DOHH2 (cell line): ENCODE data around the gene SNRPA.

Experiments used
- H3F3A ChIP-seq: fragments of 200-600 bp; sonication (generic), shearing (Covaris generic); 2 replicates; pipeline ENCODE4 v1.6.0; 2016; ENCODE audit warnings: antibody characterized with exemption, mild to moderate bottlenecking; ENCODE audit not compliant: control insufficient read depth, insufficient read depth
- H3K27ac ChIP-seq: fragments of 200-600 bp; sonication (generic); 2 replicates; pipeline ENCODE4 v1.5.1; 2014; ENCODE audit warnings: low read depth, mild to moderate bottlenecking, low read length, moderate library complexity
- H3K27me3 ChIP-seq: fragments of 200-600 bp; sonication (generic); 2 replicates; pipeline ENCODE4 v1.6.1; 2014; ENCODE audit warnings: mild to moderate bottlenecking, low read length, mixed read lengths; ENCODE audit not compliant: control insufficient read depth
- H3K36me3 ChIP-seq: fragments of 200-600 bp; sonication (generic); 2 replicates; pipeline ENCODE4 v1.6.1; 2014; ENCODE audit warnings: mild to moderate bottlenecking, low read length, moderate library complexity, mixed read lengths; ENCODE audit not compliant: control insufficient read depth
- H3K4me1 ChIP-seq: fragments of 200-600 bp; sonication (generic); 2 replicates; pipeline ENCODE4 v1.6.1; 2014; ENCODE audit warnings: mild to moderate bottlenecking, low read length, mixed read lengths; ENCODE audit not compliant: control insufficient read depth
- H3K4me2 ChIP-seq: fragments of 200-600 bp; sonication (generic); 2 replicates; pipeline ENCODE4 v1.6.0; 2014; ENCODE audit warnings: mild to moderate bottlenecking, low read length, moderate library complexity
- H3K4me3 ChIP-seq: fragments of 200-600 bp; sonication (generic); 2 replicates; pipeline ENCODE4 v1.5.1; 2014; ENCODE audit warnings: mild to moderate bottlenecking, low read length, mixed read lengths
- H3K79me2 ChIP-seq: fragments of 200-600 bp; sonication (generic); 2 replicates; pipeline ENCODE4 v1.6.1; 2014; ENCODE audit warnings: mild to moderate bottlenecking, low read length, mixed read lengths; ENCODE audit not compliant: control insufficient read depth
- H3K9me2 ChIP-seq: fragments of 200-600 bp; sonication (generic); replicated peaks from 2 replicates; pipeline ENCODE4 v1.6.1; 2014; ENCODE audit warnings: mild to moderate bottlenecking, low read length, mixed read lengths; ENCODE audit not compliant: control insufficient read depth
- H3K9me3 ChIP-seq: fragments of 200-600 bp; sonication (generic); 2 replicates; pipeline ENCODE4 v1.6.1; 2014; ENCODE audit warnings: antibody characterized with exemption, low read length, mixed read lengths; ENCODE audit not compliant: control insufficient read depth, insufficient read depth
- H4K20me1 ChIP-seq: fragments of 200-600 bp; sonication (generic); 2 replicates; pipeline ENCODE4 v1.6.0; 2014; ENCODE audit warnings: low read depth, mild to moderate bottlenecking, antibody characterized with exemption, low read length, moderate library complexity; ENCODE audit not compliant: control insufficient read depth, insufficient read depth
- EZH2phosphoT487 ChIP-seq: fragments of 200-600 bp; sonication (generic); IDR thresholded peaks from 2 replicates; pipeline ENCODE4 v1.6.1; 2017; ENCODE audit warnings: borderline replicate concordance, mild to moderate bottlenecking, antibody characterized with exemption, low read length, moderate library complexity, mixed read lengths
- TF ChIP-seq, protein P1 (sequence below): fragments of 200-600 bp; sonication (generic); IDR thresholded peaks from one replicate; pipeline ENCODE4 v1.5.1; 2014; ENCODE audit warnings: antibody characterized with exemption, mild to moderate bottlenecking, low read depth, low read length; ENCODE audit not compliant: poor library complexity, severe bottlenecking

SNRPA gene

DNA sequence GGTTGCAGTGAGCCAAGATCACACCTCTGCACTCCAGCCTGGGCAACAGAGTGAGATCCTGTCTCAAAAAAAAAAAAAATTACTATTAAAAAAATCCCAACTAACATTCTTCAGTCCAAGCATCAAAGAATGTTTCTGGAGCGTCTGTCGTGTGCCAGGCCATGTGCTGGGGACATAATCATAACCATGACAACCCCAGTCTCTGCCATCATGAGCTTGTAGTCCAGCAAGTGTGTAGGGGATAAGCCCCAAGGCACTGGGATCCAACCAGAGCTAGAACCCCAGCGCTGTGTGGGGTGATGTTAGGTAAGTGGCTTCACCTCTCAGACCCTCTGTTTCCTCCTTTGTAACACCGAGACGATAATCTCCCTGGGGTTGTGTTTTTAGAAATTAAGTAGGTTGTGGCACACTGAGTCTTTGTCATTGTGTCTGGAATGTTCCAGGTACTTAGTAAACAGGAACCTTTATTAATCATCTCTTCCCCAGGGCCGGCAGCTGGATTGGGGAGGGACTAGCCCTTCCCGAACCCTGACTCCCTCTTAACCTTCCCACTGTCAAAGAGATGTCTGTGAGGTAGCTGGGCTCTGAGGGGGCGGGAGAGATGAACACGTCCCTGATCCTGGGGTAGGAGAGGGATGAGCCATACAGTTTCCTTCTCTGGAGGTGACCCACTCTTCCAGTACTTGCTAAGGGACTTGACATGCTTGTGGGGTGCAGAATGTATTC lies 28.9 kb upstream of the SNRPA start:
- Histone ChIP-seq H3K4me1 (peaks cover 26% of the 10 kb centered on the region), H3K9me3 (no peaks in the 10 kb centered on the region), H4K20me1 (no peaks in the 10 kb centered on the region), H3K36me3 (no peaks in the 10 kb centered on the region), H3K27me3 (no peaks in the 10 kb centered on the region), H3K27ac (no peak overlapping the region), H3K9me2 (no peaks in the 10 kb centered on the region), H3K4me2 (no peak overlapping the region), H3K79me2 (peaks cover 21% of the 10 kb centered on the region), H3F3A (no peaks in the 10 kb centered on the region; the same call in 1 of the 2 replicates), H3K4me3 (no peak overlapping the region)
- TF ChIP-seq, protein P1, sequence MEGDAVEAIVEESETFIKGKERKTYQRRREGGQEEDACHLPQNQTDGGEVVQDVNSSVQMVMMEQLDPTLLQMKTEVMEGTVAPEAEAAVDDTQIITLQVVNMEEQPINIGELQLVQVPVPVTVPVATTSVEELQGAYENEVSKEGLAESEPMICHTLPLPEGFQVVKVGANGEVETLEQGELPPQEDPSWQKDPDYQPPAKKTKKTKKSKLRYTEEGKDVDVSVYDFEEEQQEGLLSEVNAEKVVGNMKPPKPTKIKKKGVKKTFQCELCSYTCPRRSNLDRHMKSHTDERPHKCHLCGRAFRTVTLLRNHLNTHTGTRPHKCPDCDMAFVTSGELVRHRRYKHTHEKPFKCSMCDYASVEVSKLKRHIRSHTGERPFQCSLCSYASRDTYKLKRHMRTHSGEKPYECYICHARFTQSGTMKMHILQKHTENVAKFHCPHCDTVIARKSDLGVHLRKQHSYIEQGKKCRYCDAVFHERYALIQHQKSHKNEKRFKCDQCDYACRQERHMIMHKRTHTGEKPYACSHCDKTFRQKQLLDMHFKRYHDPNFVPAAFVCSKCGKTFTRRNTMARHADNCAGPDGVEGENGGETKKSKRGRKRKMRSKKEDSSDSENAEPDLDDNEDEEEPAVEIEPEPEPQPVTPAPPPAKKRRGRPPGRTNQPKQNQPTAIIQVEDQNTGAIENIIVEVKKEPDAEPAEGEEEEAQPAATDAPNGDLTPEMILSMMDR, result no peak
- no peak for TF ChIP-seq EZH2phosphoT487

DNA sequence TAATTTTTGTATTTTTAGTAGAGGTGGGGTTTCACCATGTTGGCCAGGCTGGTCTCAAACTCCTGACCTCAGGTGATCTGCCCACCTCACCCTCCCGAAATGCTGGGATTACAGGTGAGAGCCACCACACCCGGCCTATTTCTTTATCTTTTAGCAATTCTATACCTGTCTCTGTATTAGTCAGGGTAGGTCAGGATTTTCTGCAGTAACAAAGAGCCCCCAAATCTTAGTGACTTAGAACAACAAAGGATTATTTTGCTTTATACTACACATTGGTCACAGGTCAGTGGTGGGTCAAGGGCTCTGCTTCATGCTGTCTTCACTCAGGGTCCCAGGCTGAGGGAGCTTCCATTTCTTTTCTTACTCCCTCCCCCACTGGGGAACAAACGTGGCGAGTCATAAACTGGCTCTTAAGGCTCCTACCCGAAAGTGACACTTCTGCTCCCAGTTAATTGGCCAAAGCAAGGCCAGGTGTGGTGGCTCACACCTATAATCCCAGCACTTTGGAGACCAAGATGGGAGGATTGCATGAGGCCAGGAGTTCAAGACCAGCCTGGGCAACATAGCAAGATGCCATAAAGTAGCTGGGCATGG lies 27.2 kb upstream of the SNRPA start:
- H3K36me3 ChIP-seq, result no peaks in the 10 kb centered on the region
- no peak for TF ChIP-seq EZH2phosphoT487
- TF ChIP-seq, protein P1, result no peak

DNA sequence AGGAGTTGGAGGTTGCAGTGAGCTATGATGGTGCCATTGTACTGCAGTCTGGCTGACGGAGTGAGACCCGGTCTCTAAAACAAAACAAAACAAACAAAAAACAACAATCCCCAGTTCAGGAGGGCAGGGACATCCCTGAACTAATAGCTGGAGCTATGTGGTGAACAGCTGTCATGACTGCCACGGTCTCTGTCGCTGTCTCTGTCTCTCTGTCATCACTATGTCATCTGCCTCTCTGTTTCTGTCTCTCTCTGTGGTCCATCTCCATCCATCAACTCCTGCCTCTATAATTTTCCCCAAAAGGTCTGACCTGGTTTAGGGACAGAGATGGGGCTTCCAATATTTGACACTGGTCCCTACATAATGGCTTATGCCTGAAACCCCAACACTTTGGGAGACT lies 26.7 kb upstream of the SNRPA start:
- TF ChIP-seq, protein P1, result no peak
- no peak for TF ChIP-seq EZH2phosphoT487
- Histone ChIP-seq H3K79me2 (no peaks in the 10 kb centered on the region), H3K36me3 (no peaks in the 10 kb centered on the region), H3K4me2 (no peak overlapping the region), H3K4me1 (peaks cover 6% of the 10 kb centered on the region), H3K27me3 (no peaks in the 10 kb centered on the region), H3K9me3 (no peaks in the 10 kb centered on the region), H3K9me2 (no peaks in the 10 kb centered on the region), H3K4me3 (no peak overlapping the region), H3K27ac (no peak overlapping the region), H3F3A (no peaks in the 10 kb centered on the region; the same call in 1 of the 2 replicates), H4K20me1 (no peaks in the 10 kb centered on the region)

More for the DNA sequence above, 27.2 kb upstream of the SNRPA start:
- H4K20me1 ChIP-seq, result no peaks in the 10 kb centered on the region
- H3K9me3 ChIP-seq, result no peaks in the 10 kb centered on the region
- no peak overlapping the region for H3K4me2 ChIP-seq
- no peak overlapping the region for H3K4me3 ChIP-seq
- H3K79me2 ChIP-seq, result peaks cover 4% of the 10 kb centered on the region
- H3K4me1 ChIP-seq, result peaks cover 11% of the 10 kb centered on the region
- H3F3A ChIP-seq, result no peaks in the 10 kb centered on the region; the same call in 1 of the 2 replicates
- H3K27ac ChIP-seq, result no peak overlapping the region
- H3K27me3 ChIP-seq, result no peaks in the 10 kb centered on the region
- no peaks in the 10 kb centered on the region for H3K9me2 ChIP-seq
